Skeletal muscle cell (primary cell): ENCODE data around the gene PRSS38.
A peak's percentile ranks its signal among the peaks of the same experiment; 100 is the strongest.

Experiments used
- DNase-seq: peaks from one replicate; pipeline ENCODE4 v3.0.0-alpha.2; 2010; ENCODE audit warnings: low read depth
- H3K4me3 ChIP-seq: 2 replicates; pipeline ENCODE4 v1.5.1; 2011; ENCODE audit warnings: low read depth, mild to moderate bottlenecking, control low read depth, low read length, moderate library complexity

PRSS38 gene

DNA sequence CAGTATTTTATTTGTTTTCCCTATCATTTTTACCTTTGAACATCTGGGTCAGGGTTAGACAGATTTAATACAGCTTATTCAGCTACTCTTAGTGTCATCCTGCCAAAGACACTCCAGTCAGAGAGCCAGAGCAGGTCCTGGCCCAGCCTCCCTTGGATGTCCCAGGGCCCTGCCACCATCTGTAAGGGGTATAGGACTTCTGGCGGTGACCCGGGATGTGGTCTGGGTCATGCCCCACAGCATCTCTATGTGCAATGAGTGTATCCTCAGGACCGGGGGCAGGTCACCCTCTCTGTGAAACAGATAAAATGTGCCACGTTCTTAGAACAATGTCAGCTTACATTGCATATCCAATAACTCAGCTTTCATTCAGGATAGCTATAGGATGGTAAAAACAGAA, 37.8 kb upstream of the PRSS38 start:
- no peak for DNase-seq
- H3K4me3 ChIP-seq: no peak overlapping the region

DNA sequence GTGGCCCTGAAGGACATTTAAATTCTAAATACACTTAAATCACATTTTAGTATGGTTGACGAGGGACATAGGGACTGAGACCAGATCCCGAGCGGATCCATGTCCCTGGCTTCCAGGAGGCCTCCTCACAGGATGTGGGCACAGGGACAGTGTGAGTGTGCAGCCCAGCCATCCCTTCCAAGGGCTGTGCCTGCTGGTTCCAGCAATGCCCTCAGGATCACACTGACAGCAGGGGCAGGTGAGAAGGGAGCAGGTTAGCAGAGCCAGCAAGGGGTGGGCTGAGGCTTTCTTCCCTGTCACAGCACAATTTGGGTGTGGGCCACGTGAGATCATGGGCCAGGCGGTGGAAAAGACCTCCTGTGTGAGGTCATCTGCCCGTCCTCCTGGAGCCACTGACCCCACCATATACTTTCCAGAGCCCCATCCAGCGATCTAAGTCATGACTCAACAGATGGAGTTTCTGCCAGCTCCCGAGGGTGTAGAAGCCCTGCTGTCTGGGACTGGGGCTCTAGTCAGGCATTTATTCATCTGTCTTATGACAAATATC, 37.0 kb upstream of the PRSS38 start:
- no peak overlapping the region for H3K4me3 ChIP-seq
- no peak for DNase-seq

DNA sequence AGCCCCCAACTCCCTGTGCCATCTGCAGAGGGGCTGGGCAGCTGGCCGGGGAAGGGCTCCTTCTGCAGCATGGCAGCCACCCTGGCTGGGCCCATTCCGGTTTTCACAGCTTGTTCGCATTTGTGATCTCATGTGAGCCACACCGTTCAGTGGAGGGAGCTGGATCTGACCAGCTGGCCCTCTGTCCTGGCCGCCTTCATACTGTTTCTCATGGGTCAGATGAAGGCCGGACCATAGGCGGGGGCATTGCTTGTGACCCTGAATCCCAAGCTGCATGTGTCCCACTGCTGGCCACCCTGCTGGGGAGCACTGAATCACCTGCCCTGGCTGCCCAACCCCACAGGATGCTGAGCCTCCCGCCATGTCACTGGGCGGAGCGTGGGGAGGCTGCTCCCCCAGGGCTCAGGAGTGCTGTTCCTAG, 36.4 kb upstream of the PRSS38 start:
- no peak for DNase-seq
- H3K4me3 ChIP-seq: no peak overlapping the region

DNA sequence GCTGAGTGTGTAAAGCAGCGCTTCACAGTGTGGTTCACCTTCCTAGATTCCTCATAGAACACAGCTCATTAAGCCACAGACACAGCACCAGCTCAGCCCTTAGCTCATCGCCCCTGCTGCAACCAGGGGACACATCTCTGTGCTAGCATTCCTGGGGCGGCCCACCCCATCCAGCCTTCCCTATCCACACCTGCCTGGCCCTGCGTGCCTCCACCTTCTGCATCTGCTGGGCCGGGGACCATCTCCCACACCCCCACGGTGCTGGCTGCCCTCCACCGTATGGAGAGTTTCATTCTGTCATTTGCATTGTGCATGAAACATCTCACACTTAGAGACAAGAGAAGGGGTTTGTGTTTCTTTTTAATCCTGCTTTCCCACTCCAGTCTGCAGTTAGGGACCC, 35.8 kb upstream of the PRSS38 start:
- no peak overlapping the region for H3K4me3 ChIP-seq
- DNase-seq: no peak

DNA sequence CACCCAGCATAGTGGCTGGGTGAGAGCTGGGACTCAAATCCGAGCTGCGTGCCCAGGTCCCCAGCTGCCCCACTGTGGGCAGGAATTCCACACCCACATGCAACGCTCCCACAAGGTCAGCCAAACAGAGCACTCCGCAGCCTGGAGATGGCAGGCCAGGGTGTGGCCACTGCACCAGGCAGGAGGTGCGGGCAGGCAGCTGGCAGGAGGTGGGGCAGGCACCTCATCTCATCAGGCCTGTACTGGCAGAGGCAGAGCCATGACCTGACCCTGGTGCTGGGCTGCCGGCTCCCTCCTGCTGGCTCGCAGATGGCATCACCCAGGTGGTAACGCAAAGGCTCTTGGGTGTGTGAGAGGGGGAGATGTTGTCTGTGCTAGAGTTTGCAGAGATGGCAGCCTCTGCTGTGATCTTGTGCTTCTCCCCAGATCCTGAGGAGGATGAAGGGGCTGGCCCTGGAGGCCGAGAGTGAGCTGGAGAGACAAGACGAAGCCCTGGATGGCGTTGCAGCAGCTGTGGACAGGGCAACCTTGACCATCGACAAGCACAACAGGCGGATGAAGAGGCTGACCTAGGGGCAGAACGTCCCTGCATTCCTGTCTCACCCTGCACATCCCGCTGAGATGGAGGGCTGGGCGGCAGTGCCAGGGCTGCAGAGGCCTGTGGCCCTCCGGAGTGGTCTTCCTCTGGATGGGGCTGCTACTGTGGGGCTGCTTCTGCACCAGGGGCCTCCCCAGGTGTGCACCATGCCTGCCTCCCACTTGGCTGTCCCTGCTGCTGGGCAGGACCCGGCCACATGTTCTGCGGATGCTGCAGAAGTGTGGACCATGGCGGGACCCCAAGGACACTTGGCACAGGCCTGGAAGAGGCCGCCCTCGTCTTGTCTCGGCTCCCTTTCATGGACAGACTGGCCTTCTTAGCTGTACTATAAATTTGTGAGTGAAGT, 35.1 kb upstream of the PRSS38 start:
- H3K4me3 ChIP-seq: no peak overlapping the region
- no peak for DNase-seq

DNA sequence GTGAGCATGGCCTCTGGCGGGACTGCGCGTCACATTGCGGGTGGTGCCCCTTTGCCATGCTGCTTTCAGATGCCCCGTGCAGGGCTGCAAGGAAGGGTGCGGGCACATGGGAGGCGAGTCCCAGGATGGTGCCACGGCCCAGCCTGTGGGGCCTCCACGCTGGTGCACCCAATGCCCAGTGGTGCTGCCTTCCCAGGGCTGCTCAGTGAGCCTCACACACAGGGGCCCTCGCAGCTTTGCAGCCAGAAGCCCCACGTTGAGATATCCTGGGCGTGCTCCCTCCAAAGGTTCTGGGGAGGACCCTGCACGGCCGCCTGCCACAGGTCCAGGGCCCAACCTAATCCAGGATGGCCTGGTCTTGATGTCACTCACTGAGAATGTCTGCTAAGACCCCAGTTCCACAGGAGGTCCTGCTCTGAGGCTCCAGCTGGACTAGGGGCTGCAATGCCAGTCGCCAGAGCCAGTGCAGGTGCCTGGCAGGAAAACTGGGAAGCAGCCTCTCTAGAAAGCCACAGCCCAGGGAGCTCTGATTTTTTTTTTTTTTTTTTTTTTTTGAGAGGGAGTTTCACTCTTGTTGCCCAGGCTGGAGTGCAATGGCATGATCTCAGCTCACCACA, 34.1 kb upstream of the PRSS38 start:
- no peak for DNase-seq
- no peak overlapping the region for H3K4me3 ChIP-seq

DNA sequence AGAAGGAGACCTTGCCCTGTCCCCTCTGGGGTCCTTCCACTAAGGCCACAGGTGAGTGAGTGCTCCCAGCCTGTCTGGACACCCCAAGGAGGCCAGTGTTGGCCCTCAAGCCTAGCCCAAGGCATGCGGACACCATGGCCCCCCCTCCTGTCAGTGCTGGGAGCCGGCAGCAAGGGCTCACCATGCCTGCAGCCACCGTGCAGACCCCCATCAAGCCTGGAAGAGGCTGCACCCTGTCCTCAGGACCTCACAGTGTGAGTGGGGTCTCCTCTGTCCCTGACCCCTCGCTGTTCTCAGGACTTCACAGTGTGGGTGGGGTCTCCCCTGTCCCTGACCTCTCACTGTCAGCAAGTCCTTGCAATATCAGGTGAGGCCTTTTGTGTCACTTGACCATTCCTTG, 33.2 kb upstream of the PRSS38 start:
- H3K4me3 ChIP-seq: no peak overlapping the region
- no peak for DNase-seq

DNA sequence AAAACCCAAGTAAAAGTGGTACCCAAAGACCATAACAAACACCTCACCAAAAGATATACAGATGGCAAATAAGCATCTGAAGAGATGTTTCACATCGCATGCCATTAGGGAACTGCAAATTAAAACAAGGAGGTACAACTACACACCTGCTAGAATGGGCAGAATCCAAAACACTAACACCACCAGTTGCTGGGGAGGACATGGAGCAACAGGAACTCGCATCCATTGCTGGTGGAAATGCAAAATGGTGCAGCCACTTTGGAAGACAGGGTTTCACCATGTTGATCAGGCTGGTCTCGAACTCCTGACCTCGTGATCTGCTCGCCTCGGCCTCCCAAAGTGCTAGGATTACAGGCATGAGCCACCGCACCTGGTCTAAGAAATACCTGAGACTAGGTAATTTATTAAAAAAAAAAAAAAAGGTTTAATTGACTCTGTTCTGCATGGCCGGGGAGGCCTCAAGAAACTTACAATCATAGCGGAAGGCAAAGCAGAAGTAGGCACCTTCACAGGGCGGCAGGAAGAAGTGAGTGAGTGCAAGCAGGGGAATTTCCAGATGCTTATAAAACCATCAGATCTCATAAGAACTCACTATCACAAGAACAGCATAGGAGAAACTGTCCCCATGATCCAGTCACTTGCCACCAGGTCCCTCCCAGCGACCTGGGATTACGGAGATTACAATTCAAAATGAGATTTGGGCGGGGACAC, 30.2 kb upstream of the PRSS38 start:
- no peak for DNase-seq
- H3K4me3 ChIP-seq: no peak overlapping the region

DNA sequence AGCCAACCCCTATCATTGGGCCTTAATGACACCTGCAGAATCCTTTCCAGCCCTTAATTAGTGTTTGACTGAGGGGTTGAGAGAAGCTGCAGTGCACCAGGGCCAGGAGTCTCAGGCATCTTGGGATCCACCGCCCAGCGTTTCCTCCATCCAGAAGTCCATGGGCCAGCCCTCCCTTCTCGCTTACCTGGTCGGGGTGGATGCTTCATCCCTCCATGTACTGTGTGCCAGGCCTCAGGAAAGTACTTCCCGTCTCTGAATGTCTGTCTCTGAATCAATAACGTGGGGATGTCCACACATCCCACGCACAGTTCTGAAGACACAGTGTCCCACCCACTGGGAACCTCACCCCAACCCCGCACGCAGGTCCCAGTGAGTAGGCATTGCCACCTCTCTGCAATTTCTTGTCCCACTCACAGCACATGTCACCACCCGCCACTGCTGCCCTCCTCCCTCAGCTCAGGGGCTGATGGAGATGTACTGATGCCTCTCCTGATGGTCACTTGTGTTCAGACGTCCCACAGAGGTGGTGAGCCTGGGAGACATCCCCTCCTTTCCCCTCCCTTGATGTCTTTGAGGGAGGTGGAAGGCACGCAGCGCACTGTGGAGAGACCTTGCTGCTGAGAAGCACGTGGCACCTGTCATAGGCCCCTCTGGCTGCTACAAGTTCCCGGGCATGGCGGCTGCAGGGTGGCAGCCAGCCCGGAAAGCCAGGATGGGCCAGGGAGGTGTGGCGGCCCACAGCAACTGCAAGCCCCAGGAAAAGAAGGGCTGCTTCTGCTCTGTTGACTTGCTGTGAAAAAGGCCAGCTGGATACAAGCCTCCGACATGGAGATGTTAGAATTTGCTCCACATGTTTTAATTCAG, 29.4 kb upstream of the PRSS38 start:
- no peak for DNase-seq
- H3K4me3 ChIP-seq: no peak overlapping the region

DNA sequence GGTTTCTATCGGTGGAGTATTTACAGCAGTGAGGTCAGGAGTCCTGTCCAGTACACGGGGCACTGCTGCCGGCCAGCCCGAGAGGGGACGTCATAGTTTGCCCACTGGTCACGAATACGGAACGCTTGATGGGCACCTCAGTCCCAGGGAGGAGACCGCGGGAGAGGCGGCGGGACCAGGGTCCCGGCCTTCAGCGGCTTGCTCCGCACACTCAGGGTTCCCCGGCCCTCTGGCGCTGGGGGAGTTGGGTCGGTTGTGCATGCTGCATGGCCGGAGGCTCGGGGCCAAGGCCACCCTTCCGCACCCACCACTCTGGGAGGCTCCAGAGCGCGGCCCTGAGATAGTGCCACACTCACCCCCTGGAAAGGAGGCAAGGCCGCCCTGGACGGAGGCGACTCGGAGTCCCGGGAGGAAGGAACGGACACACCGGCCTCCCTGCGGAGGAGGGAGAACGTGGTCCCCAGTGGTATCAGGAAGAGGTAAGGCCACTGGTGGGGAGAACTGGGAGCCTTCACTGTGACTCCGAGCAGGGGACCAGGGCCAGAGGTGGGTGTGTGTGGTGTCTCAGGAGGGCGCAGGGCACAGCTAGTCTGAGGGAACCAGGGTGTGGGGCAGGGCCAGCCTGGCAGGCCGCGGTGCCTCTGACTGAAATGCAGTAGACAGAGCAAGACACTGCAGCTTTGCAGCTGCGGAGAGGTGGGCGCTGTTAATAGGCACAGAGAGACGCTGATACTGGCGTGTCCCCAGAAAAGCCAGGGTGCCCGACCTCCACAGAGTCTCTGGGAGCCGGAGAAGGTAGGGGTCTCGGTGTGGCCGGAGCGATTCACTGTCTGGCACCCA, 28.6 kb upstream of the PRSS38 start:
- H3K4me3 ChIP-seq: peak overlapping the region; percentile 70
- DNase-seq: no peak

DNA sequence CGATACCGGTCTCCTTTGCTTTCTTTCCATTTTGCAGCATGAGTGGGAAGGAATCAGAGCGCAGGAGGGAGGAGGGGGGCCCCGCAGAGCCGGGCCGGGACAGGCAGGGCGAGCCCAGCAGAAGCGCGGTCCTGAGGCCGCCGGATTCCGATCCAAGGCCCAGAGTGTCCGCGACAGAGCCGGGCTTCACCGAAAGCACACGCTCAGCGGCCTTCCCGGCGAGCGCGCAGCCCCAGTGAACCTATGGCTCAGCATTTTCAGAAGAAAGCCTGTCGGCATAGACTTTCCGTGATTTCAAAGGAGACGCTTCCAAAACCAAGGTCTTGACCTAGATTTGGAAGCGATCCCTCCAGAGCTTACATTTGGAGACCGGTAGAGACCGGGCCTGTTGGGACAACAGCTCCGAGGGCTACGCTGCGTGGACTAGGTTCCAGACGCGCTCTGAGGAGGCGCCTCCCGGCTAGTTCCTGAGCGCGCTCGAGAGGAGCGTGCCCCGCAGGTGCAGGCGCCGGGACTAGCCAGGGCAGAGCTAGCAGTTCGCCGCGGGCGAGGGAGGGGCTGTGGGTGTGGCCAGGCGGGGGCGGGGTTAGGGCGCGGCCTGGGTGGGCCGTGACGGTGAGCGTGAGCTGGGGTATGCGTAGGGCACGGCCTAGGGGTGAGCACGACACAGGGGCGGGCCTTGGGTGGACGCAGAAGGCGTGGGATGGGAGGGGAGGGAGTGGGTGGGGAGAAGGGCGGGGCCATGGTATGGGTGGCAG, 27.8 kb upstream of the PRSS38 start:
- peak; percentile 73 for DNase-seq
- H3K4me3 ChIP-seq: peak overlapping the region; percentile 70

DNA sequence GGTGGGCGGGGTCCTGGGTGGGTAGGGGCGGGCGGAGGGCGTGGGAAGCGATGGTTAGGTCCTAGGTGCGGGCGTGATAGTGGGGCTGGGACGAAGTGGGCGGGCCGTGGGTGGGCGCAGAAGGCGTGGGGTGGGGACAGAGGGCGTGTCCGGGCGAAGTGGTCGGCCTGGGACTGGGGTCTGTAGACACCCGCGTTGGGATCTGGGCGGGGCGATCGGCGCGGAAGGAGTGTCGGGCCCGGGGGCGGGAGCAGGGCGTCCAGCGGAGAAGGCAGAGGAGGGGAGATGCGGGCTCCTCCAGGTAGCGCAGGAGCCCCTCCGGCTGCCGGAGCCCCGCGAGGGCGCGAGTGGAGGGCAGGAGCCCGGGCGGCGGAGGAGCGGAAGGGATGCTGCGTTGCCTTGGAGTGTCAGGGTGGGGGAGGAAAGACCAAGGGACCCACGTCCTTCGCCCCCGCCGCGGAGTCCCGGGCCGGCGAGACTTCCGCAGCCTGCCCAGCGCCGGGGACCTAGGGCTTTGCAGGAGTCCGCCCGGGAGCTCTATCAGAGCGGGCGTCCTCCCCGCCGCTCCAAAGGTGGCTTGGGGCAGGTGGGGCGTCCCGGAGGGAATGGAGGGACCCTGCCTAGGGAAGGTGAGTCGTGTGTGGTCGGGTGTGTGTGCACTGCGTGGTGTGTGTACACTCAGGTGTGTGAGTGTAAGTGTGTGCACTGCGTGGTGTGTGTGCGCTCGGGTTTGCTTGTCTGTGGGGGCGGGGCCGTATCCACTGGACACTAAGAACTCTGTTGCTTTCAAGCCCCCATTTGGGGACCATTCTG, 27.0 kb upstream of the PRSS38 start:
- peak overlapping the region; percentile 70 for H3K4me3 ChIP-seq
- DNase-seq: no peak

DNA sequence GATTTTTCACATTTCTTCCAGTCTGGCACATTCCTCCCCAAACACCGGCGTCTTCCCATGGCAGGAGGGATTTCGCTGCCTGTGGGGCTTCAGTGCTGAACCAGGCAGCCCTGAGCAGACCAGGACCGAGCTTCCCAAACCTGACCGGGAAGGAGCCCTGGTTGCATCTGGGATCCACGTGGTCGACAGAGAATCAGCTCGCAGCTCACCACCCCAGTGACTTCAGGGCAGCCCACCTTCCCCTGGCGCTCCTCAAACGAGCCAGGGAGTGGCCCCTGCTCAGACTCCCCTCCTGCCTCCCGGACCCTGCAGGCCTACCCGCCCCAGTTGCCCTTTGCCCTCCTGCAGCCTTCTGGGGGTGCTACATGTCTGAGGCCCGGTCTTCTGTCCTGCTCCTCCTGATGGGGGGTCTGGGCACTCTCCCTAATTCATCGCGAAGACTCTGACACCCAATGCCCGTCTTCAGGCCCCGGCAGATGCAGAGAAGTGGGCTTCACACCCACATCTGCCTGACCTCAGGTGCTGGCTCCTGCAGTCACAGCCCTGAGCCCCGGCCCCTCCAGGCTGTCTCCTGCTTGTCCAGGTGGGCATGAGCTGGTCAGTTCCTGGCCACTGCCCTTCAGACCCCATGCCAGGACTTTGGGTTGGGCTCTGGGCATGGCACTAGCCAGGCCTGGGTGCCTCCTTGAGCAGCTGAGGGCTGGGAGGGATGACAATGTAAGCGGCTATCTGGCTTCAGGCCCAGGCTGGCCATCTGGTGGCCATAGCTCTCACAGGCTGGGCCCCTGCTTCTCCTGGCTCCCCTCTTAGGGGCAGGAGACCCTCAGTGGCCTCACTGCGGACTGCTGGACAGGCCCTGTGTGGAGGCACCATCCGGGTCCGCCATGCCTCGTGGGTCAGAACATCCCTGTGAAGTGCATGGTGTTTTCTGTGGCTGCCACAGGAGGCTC, 26.1 kb upstream of the PRSS38 start:
- H3K4me3 ChIP-seq: peak overlapping the region; percentile 70
- DNase-seq: no peak

DNA sequence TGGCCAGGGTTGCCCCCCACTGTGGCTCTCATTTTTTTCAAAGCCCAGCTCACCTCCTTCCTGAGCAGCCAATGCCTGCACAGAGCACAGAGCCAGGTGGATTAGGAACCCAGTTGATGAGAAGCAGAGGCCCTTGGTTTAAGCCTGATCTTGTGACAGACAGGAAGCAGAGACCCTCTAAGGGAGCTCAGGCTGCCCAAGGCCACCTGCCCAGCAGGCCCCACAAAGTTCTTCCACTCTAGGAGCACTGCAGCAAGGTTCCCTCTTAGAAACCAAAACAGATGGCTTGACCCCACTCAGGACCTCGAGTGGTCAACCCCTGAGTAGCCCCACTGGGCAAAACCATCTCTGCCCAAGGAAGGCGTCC, 25.5 kb upstream of the PRSS38 start:
- no peak for DNase-seq
- H3K4me3 ChIP-seq: no peak overlapping the region

DNA sequence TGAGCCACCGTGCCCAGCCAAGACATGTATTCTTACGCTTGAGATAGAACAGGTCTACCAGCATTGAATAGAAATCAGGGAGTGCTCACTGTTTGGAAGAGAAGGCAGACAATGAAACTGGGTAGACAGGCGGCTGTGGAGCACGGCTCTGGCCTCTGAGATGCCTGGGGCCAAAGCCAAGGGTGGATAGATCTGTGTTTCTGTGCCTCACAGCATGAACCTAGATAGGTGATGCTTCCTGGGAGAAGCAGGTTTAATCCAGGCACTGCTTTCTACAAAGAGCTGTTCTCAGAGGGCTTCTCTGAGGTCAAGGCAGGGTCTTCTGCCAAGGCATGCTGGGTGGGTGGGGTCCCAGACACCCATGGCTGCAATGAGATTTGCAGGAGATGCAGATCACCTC, 24.6 kb upstream of the PRSS38 start:
- H3K4me3 ChIP-seq: no peak overlapping the region
- no peak for DNase-seq
